Renal cortical epithelial cell (primary cell): Measurements from ENCODE around the gene GSTP1. TPM values are rescaled to one million over a fixed set of nuclear protein-coding genes. Genes with fewer than 3 reads are reported as not detected.
"Not testable (repeated sequence)": the region's sequence is repeated elsewhere in the genome, so short reads cannot be mapped to it uniquely, and the experiment has no call there.

ENCODE experiments used
- DNase-seq: peaks from one replicate; pipeline ENCODE4 v3.0.0-alpha.2; 2011; ENCODE audit warnings: low read depth
- total RNA-seq: library from RNA; depleted of rRNA; stranded (reverse); fragments of >200 nt; gene quantifications from 2 replicates; pipeline ENCODE4 v1.2.3, GENCODE V29; 2014

The GSTP1 gene
- total RNA-seq, 1 donor from 2014 or later: 1,794 TPM

DNA sequence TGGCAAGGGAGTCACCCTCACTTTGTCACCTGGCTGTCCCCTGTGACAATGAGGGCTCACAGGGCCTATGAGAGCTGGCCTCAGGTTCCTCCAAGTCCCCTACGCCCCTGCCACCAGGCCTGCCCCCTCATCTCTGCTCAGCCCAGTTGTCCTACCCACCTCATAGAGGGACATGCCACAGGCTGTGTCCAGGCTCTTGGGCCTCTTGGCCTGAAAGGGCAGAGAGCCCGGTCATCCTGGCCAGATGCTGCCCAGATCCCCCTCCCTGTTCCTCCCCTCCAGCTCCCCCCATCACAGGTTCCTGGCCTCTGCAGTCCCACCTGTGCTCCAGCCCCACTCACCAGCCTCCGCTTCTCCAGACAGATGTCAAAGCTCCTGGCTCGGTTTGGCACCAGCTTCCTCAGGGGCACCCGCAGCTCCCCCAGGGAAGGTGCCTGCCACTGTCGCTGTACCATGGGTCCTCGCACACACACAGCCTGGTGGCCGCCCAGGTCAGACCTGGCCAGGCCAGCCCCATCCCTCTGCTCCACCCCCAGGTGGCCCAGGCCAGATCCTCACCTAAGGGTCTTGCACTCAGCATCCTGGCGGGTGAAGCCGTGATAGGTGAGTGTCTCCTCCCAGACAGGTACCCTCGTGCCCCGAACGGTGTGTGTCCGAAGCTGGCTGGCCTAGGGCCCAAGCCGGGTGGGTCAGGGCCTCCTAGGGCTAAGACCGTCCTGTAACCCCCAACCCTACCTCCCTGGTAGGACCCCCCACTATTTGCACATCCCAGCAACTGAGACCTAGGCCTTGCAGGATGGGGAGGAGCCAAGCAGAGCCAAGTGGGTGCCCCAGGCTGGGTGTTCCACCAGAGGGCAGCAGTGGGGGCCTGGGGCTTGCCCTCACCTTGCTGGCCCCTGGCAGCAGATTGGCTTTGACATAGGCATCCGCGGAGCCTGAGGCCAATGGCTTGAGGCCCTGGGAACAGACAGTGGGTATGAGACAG lies 31.4 kb downstream of the GSTP1 start:
- DNase-seq: peak; percentile 6

GRCh38 chr11:67615728-67616430 lies 32.3 kb downstream of the GSTP1 start:
- no peak for DNase-seq

- DNase-seq: no peak
Observed at GRCh38 chr11:67616431-67617242, 33.0 kb downstream of the GSTP1 start.

DNA sequence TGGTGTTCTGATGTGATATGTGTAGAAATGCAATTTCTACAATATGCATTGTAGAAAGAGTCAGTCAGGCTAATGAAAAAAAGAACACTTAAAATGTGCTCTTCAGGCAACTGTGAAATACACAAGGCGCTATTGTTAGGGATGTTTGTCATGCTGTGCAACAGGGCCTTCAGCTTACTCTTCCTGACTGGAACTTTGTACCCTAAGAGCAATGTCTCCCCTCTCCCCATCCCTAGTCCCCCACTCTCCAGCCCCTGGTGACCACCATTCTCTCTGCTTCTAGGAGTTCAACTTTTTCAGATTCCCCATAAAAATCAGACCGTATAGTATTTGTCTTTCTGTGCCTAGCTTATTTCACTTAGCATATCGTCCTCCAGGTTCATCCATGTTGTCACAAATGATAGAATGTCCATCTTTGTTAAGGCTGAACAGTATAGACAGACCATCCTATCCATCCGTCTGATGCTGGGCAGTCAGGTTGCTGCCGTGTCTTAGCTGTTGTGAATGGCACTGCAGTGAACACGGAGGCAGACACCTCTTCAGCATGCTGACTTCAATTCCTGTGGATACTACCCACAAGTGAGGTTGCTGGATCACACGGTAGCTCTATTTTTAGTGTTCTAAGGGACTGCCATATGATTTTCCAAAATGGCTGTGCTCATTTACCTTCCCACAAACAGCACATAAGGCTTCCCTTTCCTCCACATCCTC lies 33.8 kb downstream of the GSTP1 start:
- DNase-seq: no peak

GRCh38 chr11:67618901-67619659 lies 35.5 kb downstream of the GSTP1 start:
- DNase-seq: not testable (repeated sequence)

GRCh38 chr11:67619683-67620618 lies 36.3 kb downstream of the GSTP1 start:
- not testable (repeated sequence) for DNase-seq

GRCh38 chr11:67620621-67621020 lies 37.0 kb downstream of the GSTP1 start:
- not testable (repeated sequence) for DNase-seq

DNA sequence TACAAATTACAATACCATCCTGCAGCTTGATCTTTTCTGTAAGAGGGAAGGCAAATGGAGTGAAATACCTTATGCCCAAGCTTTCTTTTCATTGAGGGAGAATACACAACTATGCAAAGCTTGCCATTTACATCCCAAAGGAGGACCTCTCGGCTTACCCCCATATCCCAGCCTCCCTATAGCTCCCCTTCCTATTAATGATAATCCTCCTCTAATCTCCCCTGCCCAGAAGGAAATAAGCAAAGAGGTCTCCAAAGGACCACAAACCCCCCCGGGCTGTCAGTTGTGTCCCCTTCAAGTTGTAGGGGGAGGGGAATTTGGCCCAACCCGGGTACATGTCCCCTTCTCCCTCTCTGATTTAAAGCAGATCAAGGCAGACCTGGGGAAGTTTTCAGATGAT lies 38.3 kb downstream of the GSTP1 start:
- DNase-seq: not testable (repeated sequence)

DNA sequence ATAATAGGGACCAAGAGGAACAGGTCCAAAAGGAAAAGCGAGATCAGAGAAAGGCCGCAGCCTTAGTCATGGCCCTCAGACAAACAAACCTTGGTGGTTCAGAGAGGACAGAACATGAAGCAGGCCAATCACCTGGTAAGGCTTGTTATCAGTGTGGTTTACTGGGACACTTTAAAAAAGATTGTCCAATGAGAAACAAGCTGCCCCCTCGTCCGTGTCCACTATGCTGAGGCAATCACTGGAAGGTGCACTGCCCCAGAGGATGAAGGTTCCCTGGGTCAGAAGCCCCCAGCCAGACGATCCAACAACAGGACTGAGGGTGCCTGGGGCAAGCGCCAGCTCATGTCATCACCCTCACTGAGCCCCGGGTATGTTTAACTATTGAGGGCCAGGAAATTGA lies 39.3 kb downstream of the GSTP1 start:
- not testable (repeated sequence) for DNase-seq

DNA sequence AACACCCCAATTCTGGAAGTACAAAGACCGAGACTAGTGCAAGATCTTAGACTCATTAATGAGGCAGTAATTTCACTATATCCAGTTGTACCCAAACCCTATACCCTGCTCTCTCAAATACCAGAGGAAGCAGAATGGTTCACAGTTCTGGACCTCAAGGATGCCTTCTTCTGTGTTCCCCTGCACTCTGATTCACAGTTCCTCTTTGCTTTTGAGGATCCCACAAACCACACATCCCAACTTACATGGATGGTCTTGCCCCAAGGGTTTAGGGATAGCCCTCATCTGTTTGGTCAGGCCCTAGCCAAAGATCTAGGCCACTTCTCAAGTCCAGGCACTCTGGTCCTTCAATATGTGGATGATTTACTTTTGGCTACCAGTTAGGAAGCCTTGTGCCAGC lies 40.2 kb downstream of the GSTP1 start:
- not testable (repeated sequence) for DNase-seq

DNA sequence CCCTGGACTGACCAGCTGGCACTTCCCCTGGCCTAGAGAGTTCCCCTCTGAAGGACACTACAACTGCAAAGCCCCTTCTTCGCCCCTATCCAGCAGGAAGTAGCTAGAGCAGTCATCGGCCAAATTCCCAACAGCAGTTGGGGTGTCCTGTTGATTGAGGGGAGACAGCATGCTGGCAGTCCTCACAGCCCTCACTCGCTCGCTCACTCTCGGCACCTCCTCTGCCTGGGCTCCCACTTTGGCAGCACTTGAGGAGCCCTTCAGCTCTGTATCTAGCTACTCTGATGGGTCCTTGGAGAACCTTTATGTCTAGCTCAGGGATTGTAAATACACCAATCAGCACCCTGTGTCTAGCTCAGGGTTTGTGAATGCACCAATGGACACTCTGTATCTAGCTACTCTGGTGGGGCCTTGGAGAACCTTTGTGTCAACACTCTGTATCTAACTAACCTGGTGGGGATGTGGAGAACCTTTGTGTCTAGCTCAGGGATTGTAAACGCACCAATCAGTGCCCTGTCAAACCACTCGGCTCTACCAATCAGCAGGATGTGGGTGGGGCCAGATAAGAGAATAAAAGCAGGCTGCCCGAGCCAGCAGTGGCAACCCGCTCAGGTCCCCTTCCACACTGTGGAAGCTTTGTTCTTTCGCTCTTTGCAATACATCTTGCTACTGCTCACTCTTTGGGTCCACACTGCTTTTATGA lies 42.7 kb downstream of the GSTP1 start:
- not testable (repeated sequence) for DNase-seq

DNA sequence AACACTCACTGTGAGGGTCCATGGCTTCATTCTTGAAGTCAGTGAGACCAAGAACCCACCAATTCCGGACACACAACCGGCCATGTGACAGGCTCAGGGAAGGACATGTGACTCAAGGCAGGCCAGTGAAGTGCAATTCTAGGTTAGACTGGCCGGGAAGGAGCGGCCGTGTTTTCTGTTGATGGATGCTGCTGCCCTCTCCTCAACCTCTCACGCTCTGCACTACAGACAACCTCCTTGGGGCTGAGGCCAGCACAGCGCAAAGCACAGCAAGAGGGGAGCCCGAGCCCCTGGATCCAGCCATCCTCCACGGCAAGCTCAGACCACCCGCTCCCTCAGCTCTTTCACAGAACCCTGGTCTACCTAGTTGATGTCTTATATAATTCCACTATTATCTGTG lies 43.4 kb downstream of the GSTP1 start:
- no peak for DNase-seq

GRCh38 chr11:67627441-67627811 lies 43.8 kb downstream of the GSTP1 start:
- no peak for DNase-seq

GRCh38 chr11:67627812-67628624 lies 44.4 kb downstream of the GSTP1 start:
- DNase-seq: no peak

GRCh38 chr11:67628710-67629385 lies 45.2 kb downstream of the GSTP1 start:
- DNase-seq: no peak

DNA sequence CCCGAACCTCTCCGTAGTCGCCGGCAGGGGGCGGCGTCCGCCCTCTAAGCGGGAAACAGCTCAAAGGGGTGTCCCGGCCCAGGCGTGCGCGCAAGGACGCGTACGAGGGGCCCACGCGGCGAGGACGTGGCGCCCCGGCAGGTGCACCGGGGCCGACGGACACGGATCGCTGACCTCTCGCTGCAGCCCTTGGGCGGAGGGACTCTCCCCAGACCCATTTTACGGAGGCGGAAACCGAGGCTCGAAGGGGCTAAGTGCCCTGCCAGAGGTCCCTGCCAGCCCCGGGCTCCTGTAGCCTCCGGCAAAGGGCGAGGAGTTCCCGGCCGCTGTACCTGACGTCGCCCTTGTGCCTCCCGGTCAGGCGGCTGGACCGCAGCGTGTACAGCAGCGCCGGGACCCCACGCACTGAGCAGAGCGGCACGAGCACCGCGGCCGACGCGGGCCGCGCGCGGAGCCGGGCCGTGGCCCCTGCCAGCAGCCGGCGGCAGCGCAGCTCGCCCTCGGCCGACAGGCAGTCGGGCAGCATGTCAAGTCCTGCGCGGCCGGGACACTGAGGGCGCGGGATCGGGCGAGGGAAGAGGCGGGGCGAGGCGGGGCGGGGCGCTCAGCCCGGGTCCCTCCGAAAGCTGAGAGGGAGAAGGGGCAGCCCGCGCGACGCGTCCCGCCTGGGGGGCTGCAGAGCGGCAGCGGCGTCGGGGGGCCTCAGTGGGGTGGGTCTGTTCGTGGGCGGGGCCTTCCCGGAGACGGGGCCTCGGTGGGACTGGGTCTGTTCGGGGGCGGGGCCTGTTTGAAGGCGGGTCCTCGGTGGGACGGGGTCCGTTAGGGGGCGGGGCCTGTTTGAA lies 46.0 kb downstream of the GSTP1 start, which contains the start of gene NUDT8:
Gene NUDT8, minus strand, starts transcription at position 552 of the 842 bp plus-strand sequence. Its CDS starts 26 bp downstream, at position 526.
- DNase-seq: peak; percentile 33
